Esophagus squamous epithelium (tissue), 5 donors: ENCODE data around the gene HSPA1L. TPM values are rescaled to one million over a fixed set of nuclear protein-coding genes. Genes with fewer than 3 reads are reported as not detected.

ENCODE experiments used
- DNase-seq: peaks from one replicate; lab custom pipeline; 2025; lab: John Stamatoyannopoulos, UW
- H3K27ac ChIP-seq, 4 donors: fragments of 200-600 bp; sonication (generic); one replicate each; pipeline ENCODE4 v1.5.1; 2016 to 2019; ENCODE audit warnings: mild to moderate bottlenecking in 1 of 4
- H3K27me3 ChIP-seq, 4 donors: fragments of 200-600 bp; sonication (generic); 1 replicate in 3 of 4; 2 replicates in 1 of 4; pipeline versions ENCODE4 v1.5.1 to v1.6.0; 2017 to 2021; ENCODE audit warnings: antibody characterized with exemption in 1 of 4
- H3K36me3 ChIP-seq, 3 donors: fragments of 200-600 bp; sonication (generic); one replicate each; pipeline ENCODE4 v1.5.1; 2016 to 2019
- H3K4me1 ChIP-seq, 3 donors: fragments of 200-600 bp; sonication (generic); one replicate each; pipeline ENCODE4 v1.5.1; 2017 to 2019
- H3K4me3 ChIP-seq, 4 donors: fragments of 200-600 bp; sonication (generic); 1 replicate in 3 of 4; 2 replicates in 1 of 4; pipeline ENCODE4 v1.5.1; 2016 to 2019; ENCODE audit warnings: mild to moderate bottlenecking in 2 of 4, moderate library complexity in 1 of 4
- H3K9me3 ChIP-seq, 3 donors: fragments of 200-600 bp; sonication (generic); one replicate each; pipeline ENCODE4 v1.5.1; 2016 to 2019
- CTCF ChIP-seq, 6 experiments: fragments of 450-650 bp in 4 of 6; fragments of 200-600 bp in 2 of 6; sonication (generic) in 2 of 6; IDR thresholded peaks; one replicate each; pipeline ENCODE4 v1.5.1; 2016 to 2019; ENCODE audit warnings: antibody characterized with exemption in 6 of 6, mild to moderate bottlenecking in 4 of 6, moderate library complexity in 4 of 6
- POLR2A ChIP-seq, 4 donors: fragments of 450-650 bp; IDR thresholded peaks; one replicate each; pipeline ENCODE4 v1.6.1; 2017; ENCODE audit warnings: antibody characterized with exemption in 4 of 4, mild to moderate bottlenecking in 4 of 4, moderate library complexity in 3 of 4
- WGBS, 2 donors: methylation state at CpG; one replicate each; pipeline ENCODE4 v1.1.5; 2018; 5-methylcytosine and 5-hydroxymethylcytosine counted together
- intact Hi-C: fragments of 100-400 bp; cut with DNase I; formaldehyde crosslinking; loops from one replicate; pipeline ENCODE4 v1.15.0; 2022
- total RNA-seq, 4 donors: library from RNA; depleted of rRNA; stranded (reverse); fragments of >200 nt; gene quantifications; one replicate each; pipeline ENCODE4 v1.1.0, GENCODE V29; 2016
- donor health status: DM: yes; HTN: yes; CAD: no.

Gene HSPA1L
- total RNA-seq, 4 donors from 2014 or later: 0.35 to 0.97 (median 0.57) TPM

GRCh38 chr6:31782126-31782855 lies 32.8 kb downstream of the HSPA1L start:
- intact Hi-C loops: no loop called here
- H3K27me3 ChIP-seq: no peaks in the 10 kb centered on the region
- DNase-seq: no peak
- no peak overlapping the region for H3K27ac ChIP-seq
- no peak for TF ChIP-seq CTCF (IDR thresholded peaks at IDR 0.05)
- no peak for TF ChIP-seq POLR2A (IDR thresholded peaks at IDR 0.05)
- 80 to 100% methylated on average over 1 to 12 of the region's 32 CpGs for WGBS, 2 donors
- H3K9me3 ChIP-seq: no peaks in the 10 kb centered on the region
- H3K4me1 ChIP-seq: peaks cover 1 to 5% (median 2%) of the 10 kb centered on the region in 3 donors
- H3K36me3 ChIP-seq: peaks cover 31 to 90% (median 45%) of the 10 kb centered on the region in 3 donors
- no peak overlapping the region for H3K4me3 ChIP-seq

GRCh38 chr6:31781244-31782125 lies 33.6 kb downstream of the HSPA1L start:
- Histone ChIP-seq H3K27ac (no peak overlapping the region), H3K27me3 (no peaks in the 10 kb centered on the region), H3K4me1 (peaks cover 9 to 13% (median 11%) of the 10 kb centered on the region in 3 donors), H3K4me3 (no peak overlapping the region), H3K9me3 (no peaks in the 10 kb centered on the region), H3K36me3 (peaks cover 31 to 87% (median 45%) of the 10 kb centered on the region in 3 donors)
- intact Hi-C loops: no loop called here
- 100% methylated on average over 1 to 2 of the region's 23 CpGs for WGBS, 2 donors
- DNase-seq: no peak
- TF ChIP-seq POLR2A (IDR thresholded peaks at IDR 0.05): no peak
- no peak for TF ChIP-seq CTCF (IDR thresholded peaks at IDR 0.05)

- Histone ChIP-seq H3K27ac (no peak overlapping the region), H3K27me3 (no peaks in the 10 kb centered on the region), H3K36me3 (peaks cover 31 to 80% (median 43%) of the 10 kb centered on the region in 3 donors), H3K4me3 (no peak overlapping the region), H3K9me3 (no peaks in the 10 kb centered on the region), H3K4me1 (peaks cover 13 to 21% (median 14%) of the 10 kb centered on the region in 3 donors)
- intact Hi-C loops: no loop called here
- no peak for DNase-seq
- TF ChIP-seq POLR2A (IDR thresholded peaks at IDR 0.05) (no peak), CTCF (IDR thresholded peaks at IDR 0.05) (no peak)
- 84 to 97% methylated on average over 7 to 16 of the region's 20 CpGs for WGBS, 2 donors
These were observed 34.4 kb downstream of the HSPA1L start for GRCh38 chr6:31780507-31781243.

GRCh38 chr6:31779908-31780307 lies 35.2 kb downstream of the HSPA1L start:
- intact Hi-C loops: no loop called here
- no peak overlapping the region for H3K27ac ChIP-seq
- no peak for DNase-seq
- H3K9me3 ChIP-seq: no peaks in the 10 kb centered on the region
- H3K4me3 ChIP-seq: no peak overlapping the region
- H3K4me1 ChIP-seq: peaks cover 13 to 29% (median 14%) of the 10 kb centered on the region in 3 donors
- WGBS, 2 donors: 83% methylated on average over 5 of the region's 10 CpGs; no CpG with 5 or more reads in 1 of the 2 donors
- H3K36me3 ChIP-seq: peaks cover 24 to 72% (median 35%) of the 10 kb centered on the region in 3 donors
- H3K27me3 ChIP-seq: no peaks in the 10 kb centered on the region
- TF ChIP-seq POLR2A (IDR thresholded peaks at IDR 0.05) (no peak), CTCF (IDR thresholded peaks at IDR 0.05) (no peak)
